Breast epithelium (tissue), 3 donors: ENCODE results near the gene EFNA2.

ENCODE experiments used
- POLR2A ChIP-seq: fragments of 450-650 bp; IDR thresholded peaks from one replicate; pipeline ENCODE4 v1.6.1; 2016; ENCODE audit warnings: antibody characterized with exemption, mild to moderate bottlenecking, moderate library complexity
- POLR2AphosphoS5 ChIP-seq, 3 donors: sonication (generic); formaldehyde crosslinking; IDR thresholded peaks; one replicate each; pipeline ENCODE4 v1.6.1; 2017; ENCODE audit warnings: antibody characterized with exemption in 3 of 3
- TF ChIP-seq, protein P1 (sequence below), 3 donors: fragments of 450-650 bp; IDR thresholded peaks; one replicate each; pipeline ENCODE4 v1.5.1; 2016 to 2017; ENCODE audit warnings: antibody characterized with exemption in 3 of 3, mild to moderate bottlenecking in 3 of 3, moderate library complexity in 3 of 3

DNA sequence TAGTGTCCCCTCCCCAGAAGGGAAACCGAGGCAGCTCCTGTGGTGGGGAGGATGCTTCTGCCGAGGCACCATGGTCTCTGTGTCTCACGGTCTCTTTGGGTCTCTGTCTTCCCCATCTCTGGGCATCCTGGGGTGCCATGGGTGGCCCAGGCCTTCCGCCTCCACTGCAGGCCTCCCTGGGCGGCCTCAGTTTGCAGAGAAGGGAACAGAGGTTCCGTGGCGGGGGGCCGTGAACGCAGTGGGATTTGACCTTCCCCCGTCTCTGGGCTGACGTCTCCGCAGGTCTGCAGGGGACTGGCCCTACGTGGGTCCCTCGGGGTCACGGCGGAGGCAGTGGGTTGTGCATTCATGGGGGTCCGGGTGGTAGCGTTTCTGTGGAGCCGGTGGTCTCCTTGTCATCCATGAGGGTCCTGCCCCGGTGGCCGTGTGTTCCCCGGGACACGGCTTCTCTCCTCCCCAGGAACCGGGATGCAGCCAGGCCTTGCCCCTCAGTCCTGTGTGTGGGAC is 4.6 kb downstream of the EFNA2 start:
- TF ChIP-seq, protein P1, sequence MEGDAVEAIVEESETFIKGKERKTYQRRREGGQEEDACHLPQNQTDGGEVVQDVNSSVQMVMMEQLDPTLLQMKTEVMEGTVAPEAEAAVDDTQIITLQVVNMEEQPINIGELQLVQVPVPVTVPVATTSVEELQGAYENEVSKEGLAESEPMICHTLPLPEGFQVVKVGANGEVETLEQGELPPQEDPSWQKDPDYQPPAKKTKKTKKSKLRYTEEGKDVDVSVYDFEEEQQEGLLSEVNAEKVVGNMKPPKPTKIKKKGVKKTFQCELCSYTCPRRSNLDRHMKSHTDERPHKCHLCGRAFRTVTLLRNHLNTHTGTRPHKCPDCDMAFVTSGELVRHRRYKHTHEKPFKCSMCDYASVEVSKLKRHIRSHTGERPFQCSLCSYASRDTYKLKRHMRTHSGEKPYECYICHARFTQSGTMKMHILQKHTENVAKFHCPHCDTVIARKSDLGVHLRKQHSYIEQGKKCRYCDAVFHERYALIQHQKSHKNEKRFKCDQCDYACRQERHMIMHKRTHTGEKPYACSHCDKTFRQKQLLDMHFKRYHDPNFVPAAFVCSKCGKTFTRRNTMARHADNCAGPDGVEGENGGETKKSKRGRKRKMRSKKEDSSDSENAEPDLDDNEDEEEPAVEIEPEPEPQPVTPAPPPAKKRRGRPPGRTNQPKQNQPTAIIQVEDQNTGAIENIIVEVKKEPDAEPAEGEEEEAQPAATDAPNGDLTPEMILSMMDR (IDR thresholded peaks at IDR 0.05) = no peak
- TF ChIP-seq POLR2A (no peak), POLR2AphosphoS5 (IDR thresholded peaks at IDR 0.05) (no peak)
